Rectal smooth muscle tissue (tissue), 1 donor: ENCODE measurements around the gene ZNF440.
"Not testable (repeated sequence)": the region's sequence is repeated elsewhere in the genome, so short reads cannot be mapped to it uniquely, and the experiment has no call there.

Experiments used
- H3K27ac ChIP-seq: one replicate; pipeline ENCODE4 v1.7.0; 2013; ENCODE audit warnings: low read depth, low read length, inconsistent platforms
- H3K27me3 ChIP-seq: one replicate; pipeline ENCODE4 v1.7.0; 2013; ENCODE audit warnings: low read length; ENCODE audit not compliant: control insufficient read depth, insufficient read depth
- H3K36me3 ChIP-seq: one replicate; pipeline ENCODE4 v1.7.0; 2013; ENCODE audit warnings: low read length; ENCODE audit not compliant: control insufficient read depth, insufficient read depth
- H3K4me1 ChIP-seq: one replicate; pipeline ENCODE4 v1.7.0; 2013; ENCODE audit warnings: low read length; ENCODE audit not compliant: control insufficient read depth, insufficient read depth
- H3K4me3 ChIP-seq: one replicate; pipeline ENCODE4 v1.7.0; 2013; ENCODE audit warnings: low read length
- H3K9ac ChIP-seq: one replicate; pipeline ENCODE4 v1.7.0; 2013; ENCODE audit warnings: low read length

Gene ZNF440

DNA sequence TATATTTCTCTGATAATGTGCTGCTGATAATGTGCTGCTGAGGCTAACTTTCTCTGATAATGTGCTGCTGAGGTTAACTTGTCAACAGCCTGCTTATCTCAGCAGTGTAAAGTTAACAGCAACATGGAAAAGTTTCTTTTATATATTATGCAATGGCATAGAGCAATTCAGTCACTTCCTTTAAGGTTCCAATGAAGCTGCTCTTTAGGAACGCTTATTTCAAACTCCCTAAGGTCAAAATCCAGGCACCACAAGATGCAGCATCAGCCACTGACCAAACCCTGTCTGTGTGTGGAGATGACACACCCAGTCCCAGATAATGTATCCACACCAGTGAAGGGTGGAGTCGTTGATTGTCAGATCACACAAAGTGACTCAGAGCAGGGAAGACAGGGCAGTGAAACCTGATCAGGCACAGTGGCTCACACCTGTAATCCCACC is 21.6 kb downstream of the ZNF440 start:
- peaks cover 19% of the 10 kb centered on the region for H3K36me3 ChIP-seq
- not testable (repeated sequence) for H3K27me3 ChIP-seq, H3K9ac ChIP-seq, H3K27ac ChIP-seq, H3K4me3 ChIP-seq, H3K4me1 ChIP-seq

- Histone ChIP-seq H3K9ac (no peak overlapping the region), H3K4me3 (no peak overlapping the region), H3K4me1 (no peaks in the 10 kb centered on the region), H3K27me3 (no peaks in the 10 kb centered on the region), H3K27ac (no peak overlapping the region), H3K36me3 (no peaks in the 10 kb centered on the region)
Measured at GRCh38 chr19:11843722-11844121, 29.6 kb downstream of the ZNF440 start.

GRCh38 chr19:11847615-11848014 is 33.5 kb downstream of the ZNF440 start:
- not testable (repeated sequence) for H3K36me3 ChIP-seq, H3K9ac ChIP-seq, H3K27me3 ChIP-seq, H3K27ac ChIP-seq, H3K4me3 ChIP-seq, H3K4me1 ChIP-seq

DNA sequence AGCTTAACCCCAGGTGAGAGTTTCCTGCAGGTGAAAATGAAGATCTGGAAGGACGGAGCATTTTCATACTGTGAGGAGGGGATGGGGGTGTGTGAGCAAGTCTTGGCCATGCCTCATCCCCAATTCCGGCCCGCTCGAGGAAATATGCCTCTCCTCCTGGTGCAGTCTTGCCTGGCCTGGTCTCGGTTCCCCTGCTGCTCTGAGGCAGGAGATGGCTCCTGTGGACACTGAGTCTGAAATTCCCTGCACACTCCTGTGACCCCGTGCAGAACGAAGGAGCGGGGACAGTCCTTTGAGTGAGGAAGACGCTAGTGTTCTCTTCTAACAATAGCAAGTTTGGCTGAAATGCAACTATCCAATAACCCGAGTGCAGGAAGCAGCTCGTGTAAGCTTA is 34.1 kb downstream of the ZNF440 start:
- no peak overlapping the region for H3K9ac ChIP-seq
- H3K36me3 ChIP-seq: no peaks in the 10 kb centered on the region
- H3K4me1 ChIP-seq: no peaks in the 10 kb centered on the region
- H3K27me3 ChIP-seq: no peaks in the 10 kb centered on the region
- no peak overlapping the region for H3K27ac ChIP-seq
- H3K4me3 ChIP-seq: peak overlapping the region; percentile 76

GRCh38 chr19:11848594-11849469 is 34.8 kb downstream of the ZNF440 start, which contains the start of gene ZNF439:
Gene ZNF439, plus strand, starts transcription at chr19:11848726. Its CDS starts 142 bp downstream, at chr19:11848868.
- Histone ChIP-seq H3K4me1 (no peaks in the 10 kb centered on the region), H3K27me3 (no peaks in the 10 kb centered on the region), H3K4me3 (peak within 1 kb of the TSS; percentile 76), H3K36me3 (no peaks in the 10 kb centered on the region), H3K9ac (no peak within 1 kb of the TSS), H3K27ac (no peak within 1 kb of the TSS)

- not testable (repeated sequence) for H3K4me1 ChIP-seq, H3K36me3 ChIP-seq, H3K9ac ChIP-seq, H3K4me3 ChIP-seq, H3K27ac ChIP-seq, H3K27me3 ChIP-seq
Measured at GRCh38 chr19:11850289-11850688, 36.2 kb downstream of the ZNF440 start.

DNA sequence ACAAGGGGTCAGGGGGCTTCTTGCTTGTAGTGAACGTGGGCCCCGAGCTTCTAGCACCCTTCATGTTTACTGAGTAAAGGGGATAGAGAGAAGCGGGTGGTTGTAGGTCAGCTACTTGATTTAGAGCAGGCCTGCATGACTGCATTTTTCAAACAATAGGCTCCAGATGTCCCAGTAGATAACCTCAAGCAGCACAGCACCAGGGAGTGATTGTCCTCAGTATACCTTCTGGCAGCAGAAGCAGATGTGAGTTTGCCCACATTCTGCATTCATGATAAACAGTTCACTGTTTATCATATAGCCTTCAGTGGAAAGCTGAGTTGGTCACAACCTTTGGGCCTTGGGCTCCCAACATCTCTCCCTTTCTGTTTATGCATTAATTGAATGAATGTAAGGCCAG is 39.3 kb downstream of the ZNF440 start:
- H3K4me1 ChIP-seq: no peaks in the 10 kb centered on the region
- no peak overlapping the region for H3K27ac ChIP-seq
- H3K36me3 ChIP-seq: no peaks in the 10 kb centered on the region

DNA sequence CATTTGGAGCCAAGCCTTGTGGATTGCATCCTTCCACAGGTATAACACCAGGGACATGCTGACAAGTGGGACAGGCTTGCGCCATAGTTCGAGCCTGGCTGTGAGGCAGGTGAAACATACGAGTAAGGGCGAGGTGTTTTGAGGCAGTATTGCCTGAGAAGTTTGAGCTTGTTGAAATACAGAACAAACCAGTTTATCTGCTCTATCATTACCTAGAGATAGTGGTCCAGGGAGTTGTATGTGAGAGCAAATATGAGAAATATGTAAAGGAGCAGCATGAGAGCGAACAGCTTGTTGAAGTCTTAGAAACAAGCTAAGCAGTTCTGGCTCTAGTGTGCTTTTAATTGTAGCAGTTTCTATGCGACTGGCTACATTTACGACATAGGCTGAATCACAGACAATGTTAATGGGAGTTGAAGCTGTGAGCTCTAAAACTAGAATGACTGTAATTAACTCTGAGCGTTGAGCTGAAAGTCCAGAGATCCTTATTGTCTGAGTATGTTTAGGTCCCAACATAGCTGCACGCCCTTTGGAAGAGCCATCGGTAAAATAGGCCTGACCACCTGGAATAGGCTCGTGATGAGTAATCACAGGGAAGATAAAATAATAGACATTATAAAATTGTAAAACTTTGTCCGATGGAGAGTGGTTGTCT is 42.6 kb downstream of the ZNF440 start:
- no peaks in the 10 kb centered on the region for H3K4me1 ChIP-seq
- H3K36me3 ChIP-seq: no peaks in the 10 kb centered on the region
- H3K9ac ChIP-seq: no peak overlapping the region
- H3K4me3 ChIP-seq: no peak overlapping the region
- H3K27me3 ChIP-seq: no peaks in the 10 kb centered on the region
- H3K27ac ChIP-seq: no peak overlapping the region

More for the DNA sequence above, 39.3 kb downstream of the ZNF440 start:
- Histone ChIP-seq H3K4me3 (no peak overlapping the region), H3K27me3 (no peaks in the 10 kb centered on the region), H3K9ac (no peak overlapping the region)

- Histone ChIP-seq H3K27me3 (no peaks in the 10 kb centered on the region), H3K9ac (no peak overlapping the region), H3K4me1 (no peaks in the 10 kb centered on the region), H3K4me3 (no peak overlapping the region), H3K27ac (no peak overlapping the region), H3K36me3 (no peaks in the 10 kb centered on the region)
Measured at GRCh38 chr19:11860721-11861120, 46.6 kb downstream of the ZNF440 start.

DNA sequence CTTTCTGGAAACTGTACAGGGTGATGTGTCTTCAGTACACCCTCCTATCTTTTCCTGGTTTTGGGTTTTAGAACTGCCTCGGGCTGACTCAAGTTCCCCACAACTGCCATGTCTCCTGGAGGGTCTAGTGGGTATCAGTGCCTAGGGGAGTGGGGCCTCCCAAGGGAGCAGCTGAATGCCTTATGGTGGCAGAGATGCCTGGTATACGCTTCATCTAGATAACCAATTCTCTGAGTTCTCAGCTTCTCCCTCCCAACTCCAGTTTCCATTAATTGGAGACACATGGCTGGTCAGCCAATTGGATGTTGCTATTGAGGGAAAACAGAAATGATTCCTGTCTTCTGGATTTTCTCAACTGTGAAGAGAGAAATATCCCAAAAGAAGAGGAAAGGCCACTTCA is 47.2 kb downstream of the ZNF440 start:
- no peaks in the 10 kb centered on the region for H3K4me1 ChIP-seq
- H3K27ac ChIP-seq: no peak overlapping the region
- no peak overlapping the region for H3K4me3 ChIP-seq
- H3K9ac ChIP-seq: no peak overlapping the region
- H3K27me3 ChIP-seq: no peaks in the 10 kb centered on the region
- no peaks in the 10 kb centered on the region for H3K36me3 ChIP-seq

DNA sequence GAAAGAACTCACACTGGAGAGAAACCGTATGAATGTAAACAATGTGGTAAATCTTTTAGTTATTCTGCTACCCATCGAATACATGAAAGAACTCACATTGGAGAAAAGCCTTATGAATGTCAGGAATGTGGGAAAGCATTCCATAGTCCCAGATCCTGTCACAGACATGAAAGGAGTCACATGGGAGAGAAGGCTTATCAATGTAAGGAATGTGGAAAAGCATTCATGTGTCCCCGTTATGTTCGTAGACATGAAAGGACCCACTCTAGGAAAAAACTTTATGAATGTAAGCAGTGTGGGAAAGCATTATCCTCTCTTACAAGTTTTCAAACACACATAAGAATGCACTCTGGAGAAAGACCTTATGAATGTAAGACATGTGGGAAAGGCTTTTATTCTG is 53.7 kb downstream of the ZNF440 start:
- not testable (repeated sequence) for H3K9ac ChIP-seq, H3K27ac ChIP-seq, H3K4me1 ChIP-seq, H3K4me3 ChIP-seq, H3K27me3 ChIP-seq
- H3K36me3 ChIP-seq: peaks cover 14% of the 10 kb centered on the region

- Histone ChIP-seq H3K27me3 (no peaks in the 10 kb centered on the region), H3K4me3 (no peak overlapping the region), H3K36me3 (peaks cover 14% of the 10 kb centered on the region), H3K9ac (no peak overlapping the region), H3K4me1 (no peaks in the 10 kb centered on the region), H3K27ac (no peak overlapping the region)
Measured at GRCh38 chr19:11868188-11868587, 54.1 kb downstream of the ZNF440 start.

DNA sequence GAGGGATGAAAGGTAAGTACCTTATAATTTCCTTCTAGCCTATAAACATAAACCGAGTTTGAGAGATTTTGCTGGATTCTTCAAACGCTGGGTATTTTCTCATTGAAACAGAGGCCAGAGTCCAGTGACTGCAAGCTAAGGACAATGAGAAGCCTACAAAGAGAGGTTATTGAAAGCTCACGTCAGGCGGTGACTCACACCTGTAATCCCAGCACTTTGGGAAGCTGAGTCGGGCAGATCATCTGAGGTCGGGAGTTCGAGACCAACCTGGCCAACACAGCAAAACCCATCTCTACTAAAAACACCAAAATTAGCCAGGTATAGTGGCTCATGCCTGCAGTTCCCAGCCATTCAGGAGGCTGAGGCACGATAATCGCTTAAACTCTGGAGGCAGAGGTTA is 58.6 kb downstream of the ZNF440 start:
- H3K4me3 ChIP-seq: no peak overlapping the region

More for the DNA sequence above, 58.6 kb downstream of the ZNF440 start:
- H3K9ac ChIP-seq: no peak overlapping the region
- peaks cover 7% of the 10 kb centered on the region for H3K36me3 ChIP-seq
- no peaks in the 10 kb centered on the region for H3K27me3 ChIP-seq
- H3K27ac ChIP-seq: no peak overlapping the region
- no peaks in the 10 kb centered on the region for H3K4me1 ChIP-seq
